Esophagus muscularis mucosa (tissue), 3 donors: ENCODE measurements around the gene WDR62.

Experiments used
- CTCF ChIP-seq, 3 experiments: fragments of 200-600 bp in 2 of 3; fragments of 450-650 bp in 1 of 3; sonication (generic) in 2 of 3; IDR thresholded peaks; one replicate each; pipeline ENCODE4 v1.5.1; 2017 to 2019; ENCODE audit warnings: antibody characterized with exemption in 3 of 3, mild to moderate bottlenecking in 2 of 3, moderate library complexity in 1 of 3
- POLR2A ChIP-seq: fragments of 450-650 bp; IDR thresholded peaks from one replicate; pipeline ENCODE4 v1.6.1; 2017; ENCODE audit warnings: antibody characterized with exemption, moderate library complexity, mild to moderate bottlenecking, low read depth

- no peak for TF ChIP-seq CTCF (IDR thresholded peaks at IDR 0.05)
- no peak for TF ChIP-seq POLR2A
These were observed 10.7 kb upstream of the WDR62 start for GRCh38 chr19:36043952-36044351.
